GM19397 (cell line): Measurements from ENCODE around the gene AAGAB.

Source experiments
- ATAC-seq: cut with Tn5 transposase; IDR thresholded peaks from one replicate; pipeline ENCODE4 v1.9.1; 2021; ENCODE audit warnings: mild to moderate bottlenecking, moderate library complexity; ENCODE audit not compliant: unreplicated experiment

AAGAB gene

GRCh38 chr15:67212684-67213367 is 41.6 kb downstream of the AAGAB start:
- ATAC-seq = no peak

- no peak for ATAC-seq
Observed at GRCh38 chr15:67210555-67211168, 43.8 kb downstream of the AAGAB start.

GRCh38 chr15:67208396-67208795 is 46.1 kb downstream of the AAGAB start:
- no peak for ATAC-seq

- no peak for ATAC-seq
Observed at GRCh38 chr15:67207555-67208207, 46.8 kb downstream of the AAGAB start.

GRCh38 chr15:67202991-67203390 is 51.5 kb downstream of the AAGAB start:
- ATAC-seq = no peak

- no peak for ATAC-seq
Observed at GRCh38 chr15:67202091-67202490, 52.4 kb downstream of the AAGAB start.

GRCh38 chr15:67201136-67201535 is 53.3 kb downstream of the AAGAB start:
- ATAC-seq = no peak

GRCh38 chr15:67199881-67200763 is 54.3 kb downstream of the AAGAB start:
- no peak for ATAC-seq

GRCh38 chr15:67199391-67199790 is 55.1 kb downstream of the AAGAB start:
- ATAC-seq = no peak

GRCh38 chr15:67198157-67198754 is 56.2 kb downstream of the AAGAB start:
- no peak for ATAC-seq

GRCh38 chr15:67197364-67197695 is 57.1 kb downstream of the AAGAB start:
- no peak for ATAC-seq

- ATAC-seq = no peak
Observed at GRCh38 chr15:67196672-67197363, 57.6 kb downstream of the AAGAB start.

GRCh38 chr15:67196222-67196621 is 58.2 kb downstream of the AAGAB start:
- no peak for ATAC-seq

- no peak for ATAC-seq
Observed at GRCh38 chr15:67195305-67195704, 59.2 kb downstream of the AAGAB start.

- ATAC-seq = no peak
Observed at GRCh38 chr15:67194171-67195114, 60.0 kb downstream of the AAGAB start.

- ATAC-seq = no peak
Observed at GRCh38 chr15:67193223-67193990, 61.1 kb downstream of the AAGAB start.

GRCh38 chr15:67192185-67192820 is 62.2 kb downstream of the AAGAB start:
- ATAC-seq = no peak

GRCh38 chr15:67190813-67191212 is 63.6 kb downstream of the AAGAB start:
- no peak for ATAC-seq
